Measurements from ENCODE around the gene KIF5C.

KIF5C gene

GRCh38 chr2:149041482-149041881 lies 166.5 kb downstream of the KIF5C start:
- no peak for DNase-seq (ENCODE audit: low read depth)

GRCh38 chr2:149042881-149043280 lies 167.9 kb downstream of the KIF5C start:
- DNase-seq (ENCODE audit: low read depth), result no peak

GRCh38 chr2:149044500-149044899 lies 169.5 kb downstream of the KIF5C start:
- DNase-seq (ENCODE audit: low read depth), result no peak

- no peak for DNase-seq (ENCODE audit: low read depth)
Observed at GRCh38 chr2:149047118-149047517, 172.1 kb downstream of the KIF5C start.

DNA sequence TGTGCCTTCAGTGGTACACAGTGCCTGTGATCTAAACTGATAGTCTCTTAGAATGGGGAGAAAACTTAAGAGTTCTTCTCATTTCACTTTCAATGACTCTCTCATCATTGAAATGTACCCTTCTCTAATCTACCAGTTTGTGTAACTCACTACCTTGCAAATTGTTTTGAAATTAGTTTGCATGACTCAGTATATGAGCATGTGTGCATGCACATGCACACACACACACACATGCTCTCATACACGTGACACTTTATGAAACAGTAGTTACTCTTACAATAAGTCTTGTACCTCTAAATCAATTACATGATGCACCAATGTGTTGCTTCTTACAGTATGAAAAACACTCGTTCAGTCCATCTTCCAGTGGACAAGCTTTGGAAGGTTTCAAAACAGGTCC lies 174.1 kb downstream of the KIF5C start:
- peak; percentile 79 for DNase-seq (ENCODE audit: low read depth)

GRCh38 chr2:149050188-149050587 lies 175.2 kb downstream of the KIF5C start:
- peak; percentile 24 for DNase-seq (ENCODE audit: low read depth)

- peak; percentile 29 for DNase-seq (ENCODE audit: low read depth)
Observed at GRCh38 chr2:149055751-149056150, 180.7 kb downstream of the KIF5C start.

DNA sequence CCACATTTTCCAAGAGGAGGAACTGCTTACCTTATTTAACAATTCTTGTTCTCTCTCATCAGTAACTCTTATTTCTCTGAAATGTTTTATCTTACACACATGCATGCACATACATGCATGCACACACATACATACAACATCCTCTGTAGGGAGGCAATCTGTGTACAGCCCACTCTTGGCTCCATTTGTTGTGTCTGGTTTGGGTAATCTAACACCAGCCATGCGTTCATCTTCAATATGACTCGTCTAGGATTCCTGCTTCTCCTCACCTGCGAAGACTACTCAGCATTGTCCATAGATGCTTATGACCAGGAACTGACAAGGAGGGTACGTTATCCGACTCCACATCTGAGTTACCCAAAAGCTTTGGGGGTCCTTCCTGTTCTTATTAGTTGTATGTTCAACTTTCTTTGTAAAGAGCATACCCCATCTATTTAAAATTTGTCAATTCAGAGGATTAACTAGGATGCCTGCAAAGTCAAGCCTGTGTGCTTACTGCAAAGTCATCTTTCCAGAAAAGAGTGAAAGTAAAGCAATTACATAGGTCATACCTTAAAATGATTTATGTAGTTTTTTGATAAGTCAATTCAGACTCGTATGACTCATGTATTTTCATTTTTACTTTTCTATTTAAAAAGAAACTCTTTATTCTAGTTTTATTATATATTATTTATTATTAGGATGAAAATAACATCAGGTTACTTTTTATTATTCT lies 181.7 kb downstream of the KIF5C start:
- no peak for DNase-seq (ENCODE audit: low read depth)

GRCh38 chr2:149057401-149057800 lies 182.4 kb downstream of the KIF5C start:
- DNase-seq (ENCODE audit: low read depth), result no peak

GRCh38 chr2:149058936-149059335 lies 183.9 kb downstream of the KIF5C start:
- DNase-seq (ENCODE audit: low read depth), result no peak

- DNase-seq (ENCODE audit: low read depth), result no peak
Observed at GRCh38 chr2:149059822-149060221, 184.8 kb downstream of the KIF5C start.

GRCh38 chr2:149061133-149061745 lies 186.2 kb downstream of the KIF5C start:
- DNase-seq (ENCODE audit: low read depth), result no peak

DNA sequence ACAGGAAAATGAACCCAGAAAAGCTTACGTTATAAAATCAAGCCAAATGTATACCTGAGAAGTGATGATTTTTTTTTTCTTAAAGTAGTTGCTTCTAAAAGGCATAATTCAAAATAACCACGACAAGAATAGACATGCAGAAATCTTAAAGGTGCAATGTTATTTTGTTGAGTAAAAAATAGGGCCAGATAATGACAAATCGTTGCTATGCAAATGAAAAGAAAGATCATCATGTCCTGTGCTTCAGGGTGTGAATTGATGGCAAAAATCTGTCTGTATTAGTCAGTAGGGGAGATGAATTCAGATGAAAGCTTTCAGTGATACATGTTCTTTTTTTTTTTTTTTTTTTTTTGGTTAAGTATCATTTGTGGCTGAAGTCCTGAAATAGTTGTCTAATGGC lies 187.5 kb downstream of the KIF5C start:
- no peak for DNase-seq (ENCODE audit: low read depth)

GRCh38 chr2:149063177-149063576 lies 188.2 kb downstream of the KIF5C start:
- DNase-seq (ENCODE audit: low read depth), result no peak

GRCh38 chr2:149064365-149064841 lies 189.4 kb downstream of the KIF5C start:
- no peak for DNase-seq (ENCODE audit: low read depth)

DNA sequence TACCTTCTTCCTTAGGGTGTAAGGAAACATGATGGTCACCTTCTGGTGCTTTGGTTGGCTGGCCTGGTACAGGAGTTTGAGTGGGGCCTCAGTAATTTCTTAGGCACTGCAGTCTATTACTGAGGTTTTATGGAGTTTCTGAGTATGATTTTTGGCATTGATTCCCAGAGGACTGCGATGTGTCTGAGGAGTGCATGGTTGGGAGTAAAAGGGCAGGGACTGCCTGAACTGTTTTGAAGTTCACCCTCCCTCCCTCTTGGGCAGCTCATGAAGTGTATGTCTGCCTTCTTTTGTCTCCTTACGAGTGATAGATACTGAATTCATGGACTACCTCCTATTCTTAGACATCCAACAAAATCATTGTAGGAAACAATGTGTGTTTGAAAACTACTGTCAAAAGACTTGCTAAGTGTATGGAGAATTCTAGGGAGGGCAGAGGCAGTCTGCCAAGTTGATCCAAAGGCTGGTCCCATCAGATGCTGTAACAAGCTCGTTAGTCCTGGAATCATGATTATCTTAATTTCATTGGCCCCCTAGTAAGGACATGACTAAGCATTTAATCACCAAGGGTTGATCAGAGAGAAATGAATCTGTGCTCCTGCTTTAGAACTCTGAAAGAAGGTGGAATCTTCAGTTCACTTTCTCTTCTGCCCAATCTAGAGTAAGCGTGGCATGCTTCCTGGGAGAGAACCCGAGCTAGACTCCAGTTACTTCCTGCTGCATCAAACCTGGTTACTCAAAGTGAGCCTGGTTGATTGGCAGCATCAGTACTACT lies 190.0 kb downstream of the KIF5C start:
- DNase-seq (ENCODE audit: low read depth), result peak; percentile 29

- DNase-seq (ENCODE audit: low read depth), result no peak
Observed at GRCh38 chr2:149068225-149068995, 193.4 kb downstream of the KIF5C start.

GRCh38 chr2:149068996-149069888 lies 194.2 kb downstream of the KIF5C start:
- peak; percentile 87 for DNase-seq (ENCODE audit: low read depth)

GRCh38 chr2:149070681-149071320 lies 195.8 kb downstream of the KIF5C start:
- no peak for DNase-seq (ENCODE audit: low read depth)

- DNase-seq (ENCODE audit: low read depth), result no peak
Observed at GRCh38 chr2:149075105-149075504, 200.1 kb downstream of the KIF5C start.

DNA sequence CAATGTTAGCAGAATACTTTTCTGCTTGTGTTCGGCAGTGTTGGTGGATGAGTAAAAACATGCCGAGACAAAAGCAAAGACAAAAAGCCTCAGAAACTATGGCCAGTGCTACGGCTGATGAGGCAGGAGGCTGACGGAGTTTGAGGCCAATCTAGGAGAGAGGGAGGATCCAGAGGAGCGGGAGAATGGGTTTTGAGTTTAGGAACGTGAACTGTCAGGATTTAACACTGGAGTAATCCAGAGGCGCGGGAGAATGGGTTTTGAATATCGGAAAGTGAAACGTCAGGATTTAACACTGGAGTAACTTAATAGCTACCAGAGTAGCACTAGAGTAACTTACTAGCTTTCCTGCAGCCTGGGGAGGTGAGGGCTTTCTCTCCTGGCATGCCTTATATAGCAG lies 200.8 kb downstream of the KIF5C start:
- peak; percentile 24 for DNase-seq (ENCODE audit: low read depth)

All from ELR (cell line).